Stimulated activated CD4-positive, alpha-beta T cell treated with anti-CD3 and anti-CD28 coated beads, Interleukin-4, amount 100 ng/mL, for 4 hours (primary cell): ENCODE data around the gene FURIN.
"Not testable (repeated sequence)": the region's sequence is repeated elsewhere in the genome, so short reads cannot be mapped to it uniquely, and the experiment has no call there.

Experiments used
- DNase-seq, 2 experiments: peaks; one replicate each; pipeline ENCODE4 v3.0.0-alpha.2; 2020

The FURIN gene

GRCh38 chr15:90871139-90871715, 2.8 kb downstream of the FURIN start:
- no peak for DNase-seq

GRCh38 chr15:90871716-90872485, 3.5 kb downstream of the FURIN start:
- DNase-seq = peak; percentile 19 to 46

- DNase-seq = peak; percentile 43 to 58
Observed at GRCh38 chr15:90872486-90873184, 4.2 kb downstream of the FURIN start.

- no peak for DNase-seq
Observed at GRCh38 chr15:90873488-90873997, 5.2 kb downstream of the FURIN start.

GRCh38 chr15:90873998-90874605, 5.7 kb downstream of the FURIN start:
- DNase-seq = no peak

- not testable (repeated sequence) for DNase-seq
Observed at GRCh38 chr15:90874986-90875385, 6.6 kb downstream of the FURIN start.

GRCh38 chr15:90875549-90875981, 7.2 kb downstream of the FURIN start:
- DNase-seq = no peak

- no peak for DNase-seq
Observed at GRCh38 chr15:90876046-90876445, 7.7 kb downstream of the FURIN start.

- no peak for DNase-seq
Observed at GRCh38 chr15:90876512-90877170, 8.3 kb downstream of the FURIN start.

- DNase-seq = no peak
Observed at GRCh38 chr15:90877315-90877714, 8.9 kb downstream of the FURIN start.

GRCh38 chr15:90877996-90878395, 9.6 kb downstream of the FURIN start:
- DNase-seq = no peak

GRCh38 chr15:90878660-90879059, 10.3 kb downstream of the FURIN start:
- no peak for DNase-seq

- DNase-seq = no peak
Observed at GRCh38 chr15:90879730-90880366, 11.5 kb downstream of the FURIN start.

GRCh38 chr15:90880381-90881145, 12.2 kb downstream of the FURIN start:
- no peak for DNase-seq

GRCh38 chr15:90881181-90881977, 13.0 kb downstream of the FURIN start:
- DNase-seq = no peak

GRCh38 chr15:90881978-90882721, 13.8 kb downstream of the FURIN start:
- no peak for DNase-seq

- DNase-seq = no peak
Observed at GRCh38 chr15:90882781-90883525, 14.6 kb downstream of the FURIN start.

GRCh38 chr15:90883526-90883975, 15.2 kb downstream of the FURIN start:
- DNase-seq = no peak
